Liver (tissue), 9 donors: ENCODE results near the gene SLC25A26. TPM values are rescaled to one million over a fixed set of nuclear protein-coding genes. Genes with fewer than 3 reads are reported as not detected.

Experiments
- DNase-seq: peaks from one replicate; pipeline ENCODE4 v3.0.0-alpha.2; 2017; ENCODE audit warnings: low spot score
- H3K27ac ChIP-seq, 2 donors: one replicate each; pipeline ENCODE4 v1.7.0; 2013; ENCODE audit warnings: inconsistent platforms in 2 of 2, low read length in 2 of 2, control low read depth in 1 of 2, low read depth in 1 of 2, mild to moderate bottlenecking in 1 of 2
- H3K27me3 ChIP-seq, 4 donors: one replicate each; pipeline versions ENCODE4 v1.6.1 to v1.7.0; 2013; ENCODE audit warnings: low read length in 3 of 4, inconsistent platforms in 1 of 4, mild to moderate bottlenecking in 1 of 4, moderate library complexity in 1 of 4; ENCODE audit not compliant: control insufficient read depth in 4 of 4, insufficient read depth in 4 of 4
- H3K36me3 ChIP-seq, 4 donors: one replicate each; pipeline versions ENCODE4 v1.6.1 to v1.7.0; 2013; ENCODE audit warnings: low read length in 3 of 4, mild to moderate bottlenecking in 3 of 4, low read depth in 1 of 4, moderate library complexity in 1 of 4; ENCODE audit not compliant: control insufficient read depth in 4 of 4, insufficient read depth in 3 of 4
- H3K4me1 ChIP-seq, 4 donors: one replicate each; pipeline versions ENCODE4 v1.6.1 to v1.7.0; 2013; ENCODE audit warnings: low read length in 3 of 4, mild to moderate bottlenecking in 3 of 4, moderate library complexity in 1 of 4; ENCODE audit not compliant: control insufficient read depth in 4 of 4, insufficient read depth in 4 of 4
- H3K4me3 ChIP-seq, 3 donors: one replicate each; pipeline versions ENCODE4 v1.6.1 to v1.7.0; 2013; ENCODE audit warnings: low read length in 3 of 3, control low read depth in 1 of 3, low read depth in 1 of 3, mild to moderate bottlenecking in 1 of 3
- H3K9ac ChIP-seq, 2 donors: one replicate each; pipeline ENCODE4 v1.7.0; 2013; ENCODE audit warnings: low read length in 2 of 2, mild to moderate bottlenecking in 2 of 2, moderate library complexity in 2 of 2, control low read depth in 1 of 2, low read depth in 1 of 2
- H3K9me3 ChIP-seq, 4 donors: one replicate each; pipeline versions ENCODE4 v1.6.1 to v1.7.0; 2013; ENCODE audit warnings: low read length in 3 of 4; ENCODE audit not compliant: control insufficient read depth in 4 of 4
- ATF3 ChIP-seq: IDR thresholded peaks from 2 replicates; pipeline ENCODE4 v1.6.1; 2016; ENCODE audit warnings: antibody characterized with exemption
- CTCF ChIP-seq: fragments of 150-350 bp; IDR thresholded peaks from 2 replicates; pipeline ENCODE4 v1.5.1; 2017; ENCODE audit warnings: improper control_type of control experiment, low read depth, low read length; ENCODE audit not compliant: missing input control
- EGR1 ChIP-seq, 2 donors: IDR thresholded peaks; 2 replicates each; pipeline ENCODE4 v1.6.1; 2016 to 2018; ENCODE audit warnings: antibody characterized with exemption in 2 of 2, low read depth in 2 of 2
- FOXA1 ChIP-seq: IDR thresholded peaks from 2 replicates; pipeline ENCODE4 v1.6.1; 2016; ENCODE audit warnings: antibody characterized with exemption
- FOXA2 ChIP-seq: IDR thresholded peaks from 2 replicates; pipeline ENCODE4 v1.6.1; 2016; ENCODE audit warnings: antibody characterized with exemption
- GABPA ChIP-seq, 2 donors: IDR thresholded peaks in 1 of 2; conservative IDR thresholded peaks in 1 of 2; 2 replicates each; pipeline ENCODE4 v1.6.1; 2016; ENCODE audit warnings: antibody characterized with exemption in 2 of 2, mild to moderate bottlenecking in 1 of 2, moderate library complexity in 1 of 2
- HNF4A ChIP-seq, 2 donors: conservative IDR thresholded peaks; 2 replicates each; pipeline ENCODE4 v1.6.1; 2016; ENCODE audit warnings: antibody characterized with exemption in 2 of 2, mild to moderate bottlenecking in 2 of 2
- HNF4G ChIP-seq: IDR thresholded peaks from 2 replicates; pipeline ENCODE4 v1.6.1; 2016; ENCODE audit warnings: antibody characterized with exemption
- JUND ChIP-seq, 2 donors: IDR thresholded peaks; 2 replicates each; pipeline ENCODE4 v1.6.1; 2016; ENCODE audit warnings: antibody characterized with exemption in 2 of 2
- NR2F2 ChIP-seq: IDR thresholded peaks from 2 replicates; pipeline ENCODE4 v1.6.1; 2016; ENCODE audit warnings: antibody characterized with exemption
- RAD21 ChIP-seq, 2 donors: IDR thresholded peaks; 2 replicates each; pipeline ENCODE4 v1.6.1; 2016; ENCODE audit warnings: antibody characterized with exemption in 2 of 2, mild to moderate bottlenecking in 2 of 2
- RXRA ChIP-seq, 2 donors: IDR thresholded peaks; 2 replicates each; pipeline ENCODE4 v1.6.1; 2017 to 2018; ENCODE audit warnings: antibody characterized with exemption in 2 of 2, mild to moderate bottlenecking in 1 of 2
- SP1 ChIP-seq: IDR thresholded peaks from 2 replicates; pipeline ENCODE4 v1.6.1; 2018; ENCODE audit warnings: antibody characterized with exemption, mild to moderate bottlenecking
- TAF1 ChIP-seq: conservative IDR thresholded peaks from 2 replicates; pipeline ENCODE4 v1.6.1; 2016; ENCODE audit warnings: antibody characterized with exemption, mild to moderate bottlenecking
- YY1 ChIP-seq: IDR thresholded peaks from 2 replicates; pipeline ENCODE4 v1.6.1; 2016; ENCODE audit warnings: antibody characterized with exemption, mild to moderate bottlenecking
- ZBTB33 ChIP-seq: IDR thresholded peaks from 2 replicates; pipeline ENCODE4 v1.6.1; 2016; ENCODE audit warnings: antibody characterized with exemption
- WGBS: extraction: QIAGEN DNeasy Blood & Tissue Kit; methylation state at CpG from one replicate; pipeline ENCODE4 v1.1.7; 2013; 5-methylcytosine and 5-hydroxymethylcytosine counted together
- polyA plus RNA-seq, 2 donors: library from polyadenylated mRNA; stranded (reverse) in 1 of 2; unstranded in 1 of 2; fragments of 200-250 nt in 1 of 2; fragments of >200 nt in 1 of 2; fragmentation: Nextera tagmentation in 1 of 2; extraction: Ambion mirVana in 1 of 2; gene quantifications; one replicate each; pipeline versions ENCODE4 v1.2.1 to v1.2.3, GENCODE V29; 2013 to 2015
- total RNA-seq, 2 donors: library from RNA; depleted of rRNA; stranded (reverse); fragments of >200 nt; gene quantifications; one replicate each; pipeline ENCODE4 v1.2.3, GENCODE V29; 2014
- TF ChIP-seq, protein P1 (sequence below): IDR thresholded peaks from 2 replicates; pipeline ENCODE4 v1.6.1; 2016; ENCODE audit warnings: antibody characterized with exemption, mild to moderate bottlenecking
- TF ChIP-seq, protein P2 (sequence below): IDR thresholded peaks from 2 replicates; pipeline ENCODE4 v1.6.1; 2016; ENCODE audit warnings: antibody characterized with exemption
- donor health status: healthy.
- donor health status: healthy.
- donor health status: healthy.
- donor health status: healthy.
- donor health status: healthy.

The SLC25A26 gene
- total and polyA plus RNA-seq, 4 donors: 9.9 to 21.6 (median 12.8) TPM

DNA sequence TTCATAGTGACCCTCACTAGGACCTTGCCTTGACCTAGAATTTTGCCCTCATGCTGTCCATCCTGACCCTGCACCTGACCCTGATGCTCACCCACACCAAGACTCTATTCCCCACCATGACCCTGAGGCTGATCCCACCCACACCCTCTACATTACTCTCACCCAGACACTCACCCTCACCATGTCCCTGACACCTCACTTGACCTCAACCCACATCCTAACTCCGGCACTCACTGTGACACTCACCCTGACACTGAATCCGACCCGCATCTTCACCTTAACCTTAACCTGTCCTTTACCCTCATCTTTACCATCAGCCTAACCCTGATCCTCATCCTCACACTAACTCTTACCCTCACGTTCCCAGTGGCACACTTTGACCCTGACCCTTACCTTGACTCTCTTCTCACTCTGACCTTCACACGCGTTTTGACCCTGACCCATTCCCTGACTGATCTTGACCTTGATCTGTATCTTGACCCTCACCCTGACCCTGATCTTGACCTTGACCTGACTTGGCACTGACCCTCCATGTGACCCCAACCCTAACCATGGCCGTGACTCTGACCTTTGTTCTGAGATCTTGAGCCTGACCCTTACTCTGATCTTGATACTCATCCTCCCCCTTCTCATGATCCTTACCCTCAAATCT is 22.2 kb upstream of the SLC25A26 start:
- no peaks in the 10 kb centered on the region for H3K9me3 ChIP-seq
- H3K4me3 ChIP-seq: no peak overlapping the region
- H3K9ac ChIP-seq: no peak overlapping the region
- 86% methylated on average over 7 of the region's 7 CpGs for WGBS
- H3K27me3 ChIP-seq: no peaks in the 10 kb centered on the region
- TF ChIP-seq NR2F2: no peak
- no peak for TF ChIP-seq HNF4A (conservative IDR thresholded peaks at IDR 0.05)
- TF ChIP-seq TAF1: no peak
- no peak for TF ChIP-seq RXRA (IDR thresholded peaks at IDR 0.05)
- no peak for TF ChIP-seq RAD21 (IDR thresholded peaks at IDR 0.05)
- TF ChIP-seq CTCF: no peak
- TF ChIP-seq EGR1 (IDR thresholded peaks at IDR 0.05; ENCODE audit: low read depth in 2 of 2): no peak
- no peak for TF ChIP-seq GABPA (IDR thresholded peaks at IDR 0.05 in 1 of 2, conservative IDR thresholded peaks at IDR 0.05 in 1 of 2)
- TF ChIP-seq, protein P1, sequence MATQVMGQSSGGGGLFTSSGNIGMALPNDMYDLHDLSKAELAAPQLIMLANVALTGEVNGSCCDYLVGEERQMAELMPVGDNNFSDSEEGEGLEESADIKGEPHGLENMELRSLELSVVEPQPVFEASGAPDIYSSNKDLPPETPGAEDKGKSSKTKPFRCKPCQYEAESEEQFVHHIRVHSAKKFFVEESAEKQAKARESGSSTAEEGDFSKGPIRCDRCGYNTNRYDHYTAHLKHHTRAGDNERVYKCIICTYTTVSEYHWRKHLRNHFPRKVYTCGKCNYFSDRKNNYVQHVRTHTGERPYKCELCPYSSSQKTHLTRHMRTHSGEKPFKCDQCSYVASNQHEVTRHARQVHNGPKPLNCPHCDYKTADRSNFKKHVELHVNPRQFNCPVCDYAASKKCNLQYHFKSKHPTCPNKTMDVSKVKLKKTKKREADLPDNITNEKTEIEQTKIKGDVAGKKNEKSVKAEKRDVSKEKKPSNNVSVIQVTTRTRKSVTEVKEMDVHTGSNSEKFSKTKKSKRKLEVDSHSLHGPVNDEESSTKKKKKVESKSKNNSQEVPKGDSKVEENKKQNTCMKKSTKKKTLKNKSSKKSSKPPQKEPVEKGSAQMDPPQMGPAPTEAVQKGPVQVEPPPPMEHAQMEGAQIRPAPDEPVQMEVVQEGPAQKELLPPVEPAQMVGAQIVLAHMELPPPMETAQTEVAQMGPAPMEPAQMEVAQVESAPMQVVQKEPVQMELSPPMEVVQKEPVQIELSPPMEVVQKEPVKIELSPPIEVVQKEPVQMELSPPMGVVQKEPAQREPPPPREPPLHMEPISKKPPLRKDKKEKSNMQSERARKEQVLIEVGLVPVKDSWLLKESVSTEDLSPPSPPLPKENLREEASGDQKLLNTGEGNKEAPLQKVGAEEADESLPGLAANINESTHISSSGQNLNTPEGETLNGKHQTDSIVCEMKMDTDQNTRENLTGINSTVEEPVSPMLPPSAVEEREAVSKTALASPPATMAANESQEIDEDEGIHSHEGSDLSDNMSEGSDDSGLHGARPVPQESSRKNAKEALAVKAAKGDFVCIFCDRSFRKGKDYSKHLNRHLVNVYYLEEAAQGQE: no peak
- TF ChIP-seq, protein P2, sequence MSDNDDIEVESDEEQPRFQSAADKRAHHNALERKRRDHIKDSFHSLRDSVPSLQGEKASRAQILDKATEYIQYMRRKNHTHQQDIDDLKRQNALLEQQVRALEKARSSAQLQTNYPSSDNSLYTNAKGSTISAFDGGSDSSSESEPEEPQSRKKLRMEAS: no peak
- no peak for TF ChIP-seq JUND (IDR thresholded peaks at IDR 0.05)
- no peak for TF ChIP-seq SP1
- no peak for TF ChIP-seq HNF4G
- TF ChIP-seq ATF3: no peak
- no peak for TF ChIP-seq FOXA2
- TF ChIP-seq ZBTB33: no peak
- TF ChIP-seq FOXA1: no peak
- TF ChIP-seq YY1: no peak
- peaks cover 0 to 9% (median 5%) of the 10 kb centered on the region in 4 donors for H3K4me1 ChIP-seq
- no peak overlapping the region for H3K27ac ChIP-seq
- no peaks in the 10 kb centered on the region for H3K36me3 ChIP-seq
- no peak for DNase-seq
